Measurements from ENCODE around the gene CHSY1. TPM values are rescaled to one million over a fixed set of nuclear protein-coding genes. Genes with fewer than 3 reads are reported as not detected.

Gene CHSY1
- total RNA-seq, 1 experiment from 2014 or later, result 47.0 TPM

GRCh38 chr15:101177866-101178265 lies 74.0 kb downstream of the CHSY1 start:
- H3K36me3 ChIP-seq (ENCODE audit: insufficient read depth, low read length, poor library complexity, severe bottlenecking), result peaks cover 7% of the 10 kb centered on the region
- DNase-seq (ENCODE audit: low spot score), result no peak
- CTCF ChIA-PET, result no interaction called here
- no peak for TF ChIP-seq EZH2 (IDR thresholded peaks at IDR 0.05; ENCODE audit: borderline replicate concordance, low read depth, low read length, poor library complexity, severe bottlenecking)
- TF ChIP-seq, protein P1, sequence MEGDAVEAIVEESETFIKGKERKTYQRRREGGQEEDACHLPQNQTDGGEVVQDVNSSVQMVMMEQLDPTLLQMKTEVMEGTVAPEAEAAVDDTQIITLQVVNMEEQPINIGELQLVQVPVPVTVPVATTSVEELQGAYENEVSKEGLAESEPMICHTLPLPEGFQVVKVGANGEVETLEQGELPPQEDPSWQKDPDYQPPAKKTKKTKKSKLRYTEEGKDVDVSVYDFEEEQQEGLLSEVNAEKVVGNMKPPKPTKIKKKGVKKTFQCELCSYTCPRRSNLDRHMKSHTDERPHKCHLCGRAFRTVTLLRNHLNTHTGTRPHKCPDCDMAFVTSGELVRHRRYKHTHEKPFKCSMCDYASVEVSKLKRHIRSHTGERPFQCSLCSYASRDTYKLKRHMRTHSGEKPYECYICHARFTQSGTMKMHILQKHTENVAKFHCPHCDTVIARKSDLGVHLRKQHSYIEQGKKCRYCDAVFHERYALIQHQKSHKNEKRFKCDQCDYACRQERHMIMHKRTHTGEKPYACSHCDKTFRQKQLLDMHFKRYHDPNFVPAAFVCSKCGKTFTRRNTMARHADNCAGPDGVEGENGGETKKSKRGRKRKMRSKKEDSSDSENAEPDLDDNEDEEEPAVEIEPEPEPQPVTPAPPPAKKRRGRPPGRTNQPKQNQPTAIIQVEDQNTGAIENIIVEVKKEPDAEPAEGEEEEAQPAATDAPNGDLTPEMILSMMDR (conservative IDR thresholded peaks at IDR 0.05; ENCODE audit: low read depth, low read length), result no peak
- intact Hi-C loops (cut with micrococcal nuclease; ENCODE audit: unreplicated experiment), result loop anchor here (5.0 kb wide), 1 partner anchor 74 kb away; the partner anchor contains the start of gene CHSY1
- peaks cover 22% of the 10 kb centered on the region for H3K4me1 ChIP-seq (ENCODE audit: insufficient read depth, low read length, poor library complexity, severe bottlenecking)
- no peak overlapping the region for H3K27ac ChIP-seq (ENCODE audit: low read depth, low read length, poor library complexity, severe bottlenecking)
- no peaks in the 10 kb centered on the region for H3K9me3 ChIP-seq (ENCODE audit: low read depth, low read length, poor library complexity, severe bottlenecking)
- no peak overlapping the region for H3K4me3 ChIP-seq (ENCODE audit: low read depth, low read length, poor library complexity, severe bottlenecking)
- no TSS peak for BruUV-seq (replicated peaks)
- no peaks in the 10 kb centered on the region for H3K27me3 ChIP-seq (replicated peaks; ENCODE audit: insufficient read depth, low read depth, low read length, poor library complexity)
- POLR2A ChIA-PET (ENCODE audit: low non-redundant PET), result no interaction called here

- H3K9me3 ChIP-seq (ENCODE audit: low read depth, low read length, poor library complexity, severe bottlenecking), result no peaks in the 10 kb centered on the region
- ChIA-PET CTCF (no interaction called here), POLR2A (ENCODE audit: low non-redundant PET) (interaction anchor here (0.7 kb wide), 1 partner anchor 60 kb away, joined by 3 read pairs; no protein-coding TSS in a partner anchor)
- H3K36me3 ChIP-seq (ENCODE audit: insufficient read depth, low read length, poor library complexity, severe bottlenecking), result peaks cover 7% of the 10 kb centered on the region
- H3K4me1 ChIP-seq (ENCODE audit: insufficient read depth, low read length, poor library complexity, severe bottlenecking), result peaks cover 32% of the 10 kb centered on the region
- no peak overlapping the region for H3K4me3 ChIP-seq (ENCODE audit: low read depth, low read length, poor library complexity, severe bottlenecking)
- DNase-seq (ENCODE audit: low spot score), result no peak
- TF ChIP-seq, protein P1 (conservative IDR thresholded peaks at IDR 0.05; ENCODE audit: low read depth, low read length), result no peak
- no peak for TF ChIP-seq EZH2 (IDR thresholded peaks at IDR 0.05; ENCODE audit: borderline replicate concordance, low read depth, low read length, poor library complexity, severe bottlenecking)
- intact Hi-C loops (cut with micrococcal nuclease; ENCODE audit: unreplicated experiment), result loop anchor here (5.0 kb wide), 1 partner anchor 76 kb away; the partner anchor contains the start of gene CHSY1
- no peaks in the 10 kb centered on the region for H3K27me3 ChIP-seq (replicated peaks; ENCODE audit: insufficient read depth, low read depth, low read length, poor library complexity)
- peak overlapping the region; percentile 22 for H3K27ac ChIP-seq (ENCODE audit: low read depth, low read length, poor library complexity, severe bottlenecking)
- no TSS peak for BruUV-seq (replicated peaks)
These were observed 75.2 kb downstream of the CHSY1 start for GRCh38 chr15:101176625-101177024.

GRCh38 chr15:101175401-101175800 lies 76.4 kb downstream of the CHSY1 start:
- Histone ChIP-seq H3K27me3 (replicated peaks; ENCODE audit: insufficient read depth, low read depth, low read length, poor library complexity) (no peaks in the 10 kb centered on the region), H3K27ac (ENCODE audit: low read depth, low read length, poor library complexity, severe bottlenecking) (peak overlapping the region; percentile 81), H3K9me3 (ENCODE audit: low read depth, low read length, poor library complexity, severe bottlenecking) (no peaks in the 10 kb centered on the region), H3K36me3 (ENCODE audit: insufficient read depth, low read length, poor library complexity, severe bottlenecking) (peaks cover 7% of the 10 kb centered on the region), H3K4me1 (ENCODE audit: insufficient read depth, low read length, poor library complexity, severe bottlenecking) (peaks cover 34% of the 10 kb centered on the region), H3K4me3 (ENCODE audit: low read depth, low read length, poor library complexity, severe bottlenecking) (no peak overlapping the region)
- DNase-seq (ENCODE audit: low spot score), result no peak
- TF ChIP-seq, protein P1 (conservative IDR thresholded peaks at IDR 0.05; ENCODE audit: low read depth, low read length), result no peak
- TF ChIP-seq EZH2 (IDR thresholded peaks at IDR 0.05; ENCODE audit: borderline replicate concordance, low read depth, low read length, poor library complexity, severe bottlenecking), result no peak
- ChIA-PET POLR2A (ENCODE audit: low non-redundant PET) (no interaction called here), CTCF (no interaction called here)
- intact Hi-C loops (cut with micrococcal nuclease; ENCODE audit: unreplicated experiment), result loop anchor here (5.0 kb wide), 1 partner anchor 77 kb away; the partner anchor contains the start of gene CHSY1
- BruUV-seq (replicated peaks), result no TSS peak
